Colonic mucosa (tissue), 4 donors: ENCODE data around the gene ARHGEF12. TPM values are rescaled to one million over a fixed set of nuclear protein-coding genes. Genes with fewer than 3 reads are reported as not detected.

ENCODE experiments used
- DNase-seq: peaks from one replicate; pipeline ENCODE4 v3.0.0-alpha.2; 2020
- H3K27ac ChIP-seq: fragments of 200-600 bp; one replicate; pipeline ENCODE4 v1.8.0; 2021
- H3K27me3 ChIP-seq: fragments of 200-600 bp; one replicate; pipeline ENCODE4 v1.8.0; 2021
- H3K36me3 ChIP-seq: fragments of 200-600 bp; one replicate; pipeline ENCODE4 v1.8.0; 2021
- H3K4me1 ChIP-seq: fragments of 200-600 bp; one replicate; pipeline ENCODE4 v1.8.0; 2021; ENCODE audit warnings: mild to moderate bottlenecking
- H3K4me3 ChIP-seq: fragments of 200-600 bp; one replicate; pipeline ENCODE4 v1.8.0; 2021
- H3K9ac ChIP-seq, 2 donors: one replicate each; pipeline ENCODE4 v1.7.0; 2013; ENCODE audit warnings: control low read depth in 2 of 2, low read depth in 2 of 2, low read length in 2 of 2
- H3K9me3 ChIP-seq: fragments of 200-600 bp; one replicate; pipeline ENCODE4 v1.8.0; 2021
- intact Hi-C: fragments of 100-400 bp; cut with DNase I; formaldehyde crosslinking; loops from one replicate; pipeline ENCODE4 v1.14.1; 2022
- total RNA-seq, 2 donors: library from RNA; stranded (reverse); fragmentation: NEBNext Ultra II Directional in 1 of 2; extraction: Animal tissue kit (Norgen Biotek cat#: 25700) in 1 of 2; gene quantifications; one replicate each; pipeline ENCODE4 v1.2.1, GENCODE V29; 2021
- TF ChIP-seq, protein P1 (sequence below): fragments of 200-600 bp; IDR thresholded peaks from one replicate; pipeline ENCODE4 v1.8.0; 2022; ENCODE audit warnings: antibody characterized with exemption, mild to moderate bottlenecking
- donor health status: healthy.
- donor health status: DM: no; HTN: no; CAD: no.
- donor health status: DM: no; HTN: no; CAD: no.

ARHGEF12 gene
- total RNA-seq, 2 donors from 2014 or later: 66.7 to 103 TPM

DNA sequence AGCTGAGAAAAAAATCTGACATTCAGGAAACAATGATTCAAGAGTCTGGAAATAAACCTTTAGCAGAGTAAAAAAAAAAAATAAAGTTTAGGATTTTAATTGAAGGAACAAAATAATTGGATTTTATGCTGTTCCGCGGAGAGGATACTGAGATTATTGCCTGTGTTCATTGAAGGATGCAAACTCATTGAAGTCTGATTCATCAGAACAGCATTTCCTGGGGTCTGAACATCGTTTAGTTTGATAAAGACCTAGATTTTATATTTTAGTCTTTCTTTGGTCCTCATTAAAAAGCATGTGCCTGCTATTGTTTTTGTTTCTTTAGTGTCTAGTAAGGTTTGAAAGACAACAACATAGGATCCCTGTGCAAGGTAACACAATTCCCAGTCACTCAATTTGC, 6.7 kb upstream of the ARHGEF12 start:
- Histone ChIP-seq H3K4me1 (no peaks in the 10 kb centered on the region), H3K27me3 (peaks cover 4% of the 10 kb centered on the region), H3K36me3 (no peaks in the 10 kb centered on the region), H3K9ac (no peak overlapping the region), H3K9me3 (no peaks in the 10 kb centered on the region), H3K27ac (no peak overlapping the region), H3K4me3 (no peak overlapping the region)
- intact Hi-C loops: no loop called here
- no peak for DNase-seq
- TF ChIP-seq, protein P1, sequence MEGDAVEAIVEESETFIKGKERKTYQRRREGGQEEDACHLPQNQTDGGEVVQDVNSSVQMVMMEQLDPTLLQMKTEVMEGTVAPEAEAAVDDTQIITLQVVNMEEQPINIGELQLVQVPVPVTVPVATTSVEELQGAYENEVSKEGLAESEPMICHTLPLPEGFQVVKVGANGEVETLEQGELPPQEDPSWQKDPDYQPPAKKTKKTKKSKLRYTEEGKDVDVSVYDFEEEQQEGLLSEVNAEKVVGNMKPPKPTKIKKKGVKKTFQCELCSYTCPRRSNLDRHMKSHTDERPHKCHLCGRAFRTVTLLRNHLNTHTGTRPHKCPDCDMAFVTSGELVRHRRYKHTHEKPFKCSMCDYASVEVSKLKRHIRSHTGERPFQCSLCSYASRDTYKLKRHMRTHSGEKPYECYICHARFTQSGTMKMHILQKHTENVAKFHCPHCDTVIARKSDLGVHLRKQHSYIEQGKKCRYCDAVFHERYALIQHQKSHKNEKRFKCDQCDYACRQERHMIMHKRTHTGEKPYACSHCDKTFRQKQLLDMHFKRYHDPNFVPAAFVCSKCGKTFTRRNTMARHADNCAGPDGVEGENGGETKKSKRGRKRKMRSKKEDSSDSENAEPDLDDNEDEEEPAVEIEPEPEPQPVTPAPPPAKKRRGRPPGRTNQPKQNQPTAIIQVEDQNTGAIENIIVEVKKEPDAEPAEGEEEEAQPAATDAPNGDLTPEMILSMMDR: no peak

- H3K4me1 ChIP-seq: no peaks in the 10 kb centered on the region
- intact Hi-C loops: loop anchor here (10.0 kb wide), 2 partner anchors 105 to 355 kb away; no protein-coding TSS in a partner anchor
- no peak for DNase-seq
- H3K9ac ChIP-seq: no peak overlapping the region
- no peaks in the 10 kb centered on the region for H3K9me3 ChIP-seq
- peaks cover 3% of the 10 kb centered on the region for H3K27me3 ChIP-seq
- no peak overlapping the region for H3K4me3 ChIP-seq
- H3K27ac ChIP-seq: no peak overlapping the region
- TF ChIP-seq, protein P1: no peak
- H3K36me3 ChIP-seq: no peaks in the 10 kb centered on the region
Observed at GRCh38 chr11:120330045-120330444, 6.2 kb upstream of the ARHGEF12 start.

DNA sequence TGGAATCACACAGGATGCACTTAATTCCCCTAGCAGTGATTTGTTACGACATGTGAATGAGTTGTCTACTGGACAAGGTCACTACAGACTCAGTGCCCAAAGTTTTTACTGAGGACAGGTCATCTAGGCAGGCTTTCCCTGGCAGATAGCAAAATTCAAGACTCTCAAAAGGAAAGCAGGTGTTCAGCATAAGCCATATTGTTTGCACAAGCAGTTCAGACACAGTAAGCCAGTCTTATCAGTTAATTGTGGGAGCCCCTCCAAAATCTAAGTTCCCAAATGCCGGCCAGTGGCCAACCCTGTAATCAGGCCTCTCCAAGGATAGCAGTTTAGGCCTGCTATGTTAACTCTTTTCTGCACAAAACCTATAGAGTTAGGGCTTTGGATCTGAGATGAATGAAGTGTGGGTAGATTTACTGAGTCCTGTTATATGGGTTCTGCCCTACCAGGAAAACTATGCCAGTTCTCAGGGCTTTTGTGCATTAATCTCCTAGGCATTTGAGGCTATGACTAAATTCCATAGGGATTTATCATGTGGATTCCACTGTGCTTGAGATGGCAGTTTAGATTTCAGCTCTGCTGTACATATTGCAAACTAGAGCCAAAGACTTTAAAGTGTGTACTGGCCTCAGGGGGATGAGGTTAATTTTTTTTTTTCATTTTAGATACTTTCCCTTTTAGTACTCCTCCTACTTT, 4.8 kb upstream of the ARHGEF12 start:
- DNase-seq: no peak
- H3K4me3 ChIP-seq: no peak overlapping the region
- no peaks in the 10 kb centered on the region for H3K9me3 ChIP-seq
- TF ChIP-seq, protein P1: no peak
- H3K27ac ChIP-seq: no peak overlapping the region
- no peaks in the 10 kb centered on the region for H3K27me3 ChIP-seq
- H3K36me3 ChIP-seq: no peaks in the 10 kb centered on the region
- H3K4me1 ChIP-seq: no peaks in the 10 kb centered on the region
- intact Hi-C loops: loop anchor here (10.0 kb wide), 2 partner anchors 103 to 353 kb away; no protein-coding TSS in a partner anchor
- no peak overlapping the region for H3K9ac ChIP-seq

- intact Hi-C loops: loop anchor here (10.0 kb wide), 2 partner anchors 102 to 352 kb away; no protein-coding TSS in a partner anchor
- no peaks in the 10 kb centered on the region for H3K27me3 ChIP-seq
- no peaks in the 10 kb centered on the region for H3K36me3 ChIP-seq
- TF ChIP-seq, protein P1: no peak
- no peaks in the 10 kb centered on the region for H3K4me1 ChIP-seq
- no peak overlapping the region for H3K27ac ChIP-seq
- H3K9ac ChIP-seq: no peak overlapping the region
- no peaks in the 10 kb centered on the region for H3K9me3 ChIP-seq
- no peak for DNase-seq
- H3K4me3 ChIP-seq: no peak overlapping the region
Observed at GRCh38 chr11:120332822-120333716, 3.1 kb upstream of the ARHGEF12 start.

DNA sequence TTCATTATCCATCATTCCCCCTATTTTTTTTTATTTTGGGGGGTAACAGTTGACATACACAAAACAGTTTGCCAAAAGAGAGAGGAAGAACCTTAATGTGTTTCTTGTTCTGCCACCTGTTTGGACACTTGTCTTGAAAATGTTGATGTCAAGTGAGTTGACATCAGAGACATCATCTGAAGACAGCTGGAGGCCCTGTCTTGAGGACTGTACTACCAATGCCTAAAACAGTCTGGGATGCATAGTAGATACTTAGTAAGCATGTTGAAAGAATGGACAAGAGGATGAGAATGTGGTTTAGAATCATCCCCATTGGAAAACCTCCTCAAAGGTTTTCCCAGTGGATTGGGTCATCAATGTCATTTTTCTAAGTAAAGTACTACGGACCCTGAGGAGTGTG, 2.4 kb upstream of the ARHGEF12 start:
- intact Hi-C loops: loop anchor here (10.0 kb wide), 2 partner anchors 101 to 351 kb away; no protein-coding TSS in a partner anchor
- no peak overlapping the region for H3K27ac ChIP-seq
- no peaks in the 10 kb centered on the region for H3K9me3 ChIP-seq
- H3K27me3 ChIP-seq: no peaks in the 10 kb centered on the region
- TF ChIP-seq, protein P1: no peak
- no peaks in the 10 kb centered on the region for H3K4me1 ChIP-seq
- H3K36me3 ChIP-seq: no peaks in the 10 kb centered on the region
- no peak overlapping the region for H3K9ac ChIP-seq
- no peak overlapping the region for H3K4me3 ChIP-seq
- no peak for DNase-seq
